Inflammatory macrophage treated with lipopolysaccharide for 4 hours (primary cell): ENCODE measurements around the gene ATF6B.
A peak's percentile ranks its signal among the peaks of the same experiment; 100 is the strongest.
"Not testable (repeated sequence)": the region's sequence is repeated elsewhere in the genome, so short reads cannot be mapped to it uniquely, and the experiment has no call there.

Experiments
- DNase-seq: peaks from one replicate; pipeline ENCODE4 v3.0.0-alpha.2; 2020

ATF6B gene

DNA sequence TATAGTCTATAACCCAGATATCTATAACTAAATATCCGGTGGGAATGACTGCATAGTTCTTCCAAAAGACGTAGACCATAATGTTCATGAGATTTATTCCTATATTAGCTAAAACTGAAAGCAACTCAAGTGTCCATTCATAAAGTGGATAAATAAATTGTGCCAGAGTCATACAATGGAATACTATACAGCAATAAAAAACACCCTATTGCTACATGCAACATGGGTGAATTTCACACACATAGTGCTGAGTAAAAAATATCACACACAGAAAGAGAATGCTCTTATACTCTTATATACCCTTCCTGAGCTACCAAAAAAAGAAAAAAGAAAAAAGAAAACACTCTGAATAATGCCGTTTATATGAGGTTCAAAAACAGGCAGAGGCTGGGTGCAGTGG, 25.8 kb downstream of the ATF6B start:
- DNase-seq, result no peak

DNA sequence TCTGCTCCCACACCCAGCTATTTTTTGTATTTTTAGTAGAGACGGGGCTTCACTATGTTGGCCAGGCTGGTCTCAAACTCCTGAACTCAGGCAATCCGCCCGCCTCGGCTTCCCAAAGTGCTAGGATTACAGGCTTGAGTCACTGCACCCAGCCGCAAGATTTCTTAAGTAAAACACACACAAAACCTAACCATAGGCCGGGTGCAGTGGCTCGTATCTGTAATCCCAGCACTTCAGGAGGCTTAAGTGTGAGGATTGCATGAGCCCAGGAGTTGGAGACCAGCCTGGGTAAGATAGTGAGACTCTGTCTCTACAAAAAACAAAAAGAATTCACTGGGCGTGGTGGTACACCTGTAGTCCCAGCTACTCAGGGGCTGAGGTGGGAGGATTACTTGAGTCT, 27.8 kb downstream of the ATF6B start:
- not testable (repeated sequence) for DNase-seq

DNA sequence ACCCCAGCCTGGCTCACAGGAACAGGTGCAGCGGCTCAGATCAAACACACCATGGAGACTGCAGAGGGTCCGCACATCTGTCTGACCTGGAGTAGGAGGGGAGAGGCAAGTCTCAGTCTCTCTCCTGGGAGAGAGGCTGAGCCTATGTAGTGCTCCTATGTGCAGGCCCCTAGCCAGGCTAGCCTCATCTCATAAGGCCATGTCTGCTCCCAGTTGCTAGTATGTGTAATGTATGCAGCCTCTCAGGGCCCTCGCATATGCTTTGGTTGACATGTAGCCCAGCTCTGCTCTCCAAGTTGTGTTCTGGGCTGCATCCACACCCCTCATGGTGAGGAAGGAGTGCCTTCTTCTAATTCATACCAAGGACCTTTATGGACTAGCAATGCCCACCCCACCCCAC, 30.7 kb downstream of the ATF6B start:
- DNase-seq, result no peak

GRCh38 chr6:32096394-32097258, 31.4 kb downstream of the ATF6B start:
- no peak for DNase-seq

- DNase-seq, result no peak
Observed at GRCh38 chr6:32096087-32096393, 32.0 kb downstream of the ATF6B start.

DNA sequence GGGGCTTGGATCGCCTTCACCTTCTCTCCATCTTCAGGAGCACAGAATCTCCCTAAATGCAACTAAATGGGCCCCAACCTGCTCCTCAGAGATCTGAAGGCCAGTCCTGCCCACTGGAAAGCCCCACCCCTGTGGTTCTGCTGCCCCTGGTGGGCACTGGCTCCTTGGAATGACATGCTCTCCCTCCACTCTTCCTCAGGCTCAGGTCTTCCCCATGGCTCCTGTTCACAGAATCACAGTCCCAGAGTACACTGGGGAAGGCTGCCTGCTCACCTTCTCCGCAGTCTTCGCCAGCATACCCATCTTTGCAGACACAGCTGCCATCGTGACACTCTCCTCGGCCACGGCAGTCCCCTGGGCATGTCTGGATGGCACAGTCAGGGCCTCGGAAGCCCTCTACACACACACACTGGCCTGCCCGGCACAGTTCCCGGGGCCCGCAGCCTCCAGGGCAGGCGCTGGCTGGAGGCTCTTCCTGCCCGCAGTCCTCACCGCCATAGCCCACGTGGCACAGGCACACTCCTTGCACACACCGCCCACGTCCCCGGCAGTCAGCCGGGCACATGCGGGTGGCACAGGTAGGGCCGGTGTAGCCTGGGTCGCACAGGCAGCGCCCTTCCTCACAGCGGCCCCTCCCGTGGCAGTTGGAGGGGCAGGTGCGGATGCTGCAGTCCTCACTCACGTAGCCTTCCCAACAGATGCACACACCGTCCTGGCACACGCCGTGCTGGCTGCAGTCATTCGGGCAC, 32.5 kb downstream of the ATF6B start:
- DNase-seq, result no peak

DNA sequence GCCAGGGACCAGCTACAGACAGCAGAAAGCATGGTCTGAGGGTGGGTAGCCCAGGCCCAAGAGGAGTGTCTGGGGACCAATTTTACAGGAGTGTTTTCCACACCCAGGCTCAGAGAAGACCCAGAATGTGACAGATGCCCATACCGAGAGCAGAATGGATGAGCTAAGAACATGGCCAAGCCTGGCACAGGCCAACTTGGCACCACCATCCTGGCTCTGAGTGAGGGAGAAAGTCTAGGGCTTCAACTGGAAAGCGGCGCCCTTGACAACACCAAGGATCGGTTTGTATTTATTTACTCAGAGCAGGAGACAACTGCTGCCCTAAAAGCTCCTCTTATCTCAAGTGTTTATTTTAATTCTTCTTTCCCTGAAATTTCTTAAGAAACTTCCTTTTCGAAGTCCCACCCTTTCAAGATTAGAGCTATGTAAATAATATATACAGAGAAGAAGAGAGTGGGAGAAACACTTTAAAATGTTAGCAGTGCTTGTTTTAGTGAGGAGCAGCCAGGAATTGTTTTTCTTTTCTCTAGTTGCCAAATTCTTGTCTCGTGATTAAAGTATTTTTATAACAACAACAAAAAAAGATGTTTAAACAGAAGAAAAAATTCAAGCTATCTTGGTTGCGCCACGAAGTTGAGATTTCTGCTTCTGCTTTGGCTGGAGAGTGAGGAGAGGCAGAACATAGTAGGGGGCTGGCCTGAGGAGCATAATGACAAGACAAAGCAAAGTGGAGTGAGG, 35.1 kb downstream of the ATF6B start:
- no peak for DNase-seq

DNA sequence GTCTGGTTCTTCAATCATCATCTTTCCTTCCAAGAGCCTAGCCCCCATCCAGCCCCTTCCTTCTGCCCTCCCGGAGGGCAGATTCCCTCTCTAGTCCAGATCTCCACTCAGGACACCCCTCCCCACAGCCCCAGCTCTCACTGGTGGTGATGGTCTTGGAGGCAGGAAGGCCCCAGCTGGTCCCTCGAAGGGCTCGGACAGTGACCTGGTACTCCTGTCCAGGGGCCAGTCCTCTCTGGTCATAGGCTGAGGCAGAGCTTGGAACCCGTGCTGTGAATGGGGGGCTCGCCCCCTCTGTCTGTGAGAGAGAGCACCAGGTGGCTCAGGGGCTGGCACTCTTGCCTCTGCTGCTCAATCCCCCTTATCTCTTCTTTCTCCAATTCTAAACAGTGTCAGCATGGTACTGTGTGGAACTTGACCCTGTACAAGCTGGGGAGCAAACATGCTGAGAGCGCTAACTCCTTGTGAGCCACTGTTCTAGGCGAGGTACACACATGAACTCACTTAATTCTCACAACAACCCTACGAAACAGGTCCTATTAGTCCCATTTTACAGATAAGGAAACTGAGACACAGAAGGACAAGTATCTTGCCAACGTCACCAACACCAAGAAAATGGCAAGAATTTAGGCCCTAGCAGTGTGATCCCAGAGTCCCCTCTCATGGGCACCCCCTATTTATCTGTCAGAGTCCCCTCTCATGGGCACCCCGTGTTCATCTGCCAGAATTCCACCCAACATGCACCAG, 38.8 kb downstream of the ATF6B start:
- DNase-seq, result no peak

DNA sequence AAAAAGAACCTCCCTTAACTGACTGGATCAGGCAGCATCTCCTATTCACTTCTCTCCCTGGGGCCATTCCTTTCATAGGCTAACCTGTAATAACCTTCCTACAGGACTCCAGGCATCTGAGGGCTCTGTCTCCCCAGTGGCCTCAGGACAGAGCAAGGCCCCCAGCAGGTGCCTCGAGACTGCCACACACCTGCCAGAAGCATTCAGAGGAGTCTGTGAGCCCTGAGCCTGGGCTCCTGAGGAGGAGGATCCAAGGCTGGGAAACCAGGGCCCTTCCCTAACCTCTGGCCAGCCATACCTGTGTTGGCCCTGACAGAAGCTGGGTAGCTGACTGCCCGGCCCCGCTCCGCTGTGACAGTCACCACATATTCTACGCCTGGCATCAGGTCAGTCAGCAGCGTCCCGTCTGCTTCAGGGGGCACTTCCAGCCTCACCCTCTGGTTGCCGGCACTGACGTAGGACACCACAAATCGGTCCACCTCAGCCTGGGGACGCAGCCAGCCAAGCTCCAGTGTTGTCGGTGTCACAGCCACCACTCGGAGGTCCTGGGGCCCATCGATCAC, 39.5 kb downstream of the ATF6B start:
- no peak for DNase-seq

DNA sequence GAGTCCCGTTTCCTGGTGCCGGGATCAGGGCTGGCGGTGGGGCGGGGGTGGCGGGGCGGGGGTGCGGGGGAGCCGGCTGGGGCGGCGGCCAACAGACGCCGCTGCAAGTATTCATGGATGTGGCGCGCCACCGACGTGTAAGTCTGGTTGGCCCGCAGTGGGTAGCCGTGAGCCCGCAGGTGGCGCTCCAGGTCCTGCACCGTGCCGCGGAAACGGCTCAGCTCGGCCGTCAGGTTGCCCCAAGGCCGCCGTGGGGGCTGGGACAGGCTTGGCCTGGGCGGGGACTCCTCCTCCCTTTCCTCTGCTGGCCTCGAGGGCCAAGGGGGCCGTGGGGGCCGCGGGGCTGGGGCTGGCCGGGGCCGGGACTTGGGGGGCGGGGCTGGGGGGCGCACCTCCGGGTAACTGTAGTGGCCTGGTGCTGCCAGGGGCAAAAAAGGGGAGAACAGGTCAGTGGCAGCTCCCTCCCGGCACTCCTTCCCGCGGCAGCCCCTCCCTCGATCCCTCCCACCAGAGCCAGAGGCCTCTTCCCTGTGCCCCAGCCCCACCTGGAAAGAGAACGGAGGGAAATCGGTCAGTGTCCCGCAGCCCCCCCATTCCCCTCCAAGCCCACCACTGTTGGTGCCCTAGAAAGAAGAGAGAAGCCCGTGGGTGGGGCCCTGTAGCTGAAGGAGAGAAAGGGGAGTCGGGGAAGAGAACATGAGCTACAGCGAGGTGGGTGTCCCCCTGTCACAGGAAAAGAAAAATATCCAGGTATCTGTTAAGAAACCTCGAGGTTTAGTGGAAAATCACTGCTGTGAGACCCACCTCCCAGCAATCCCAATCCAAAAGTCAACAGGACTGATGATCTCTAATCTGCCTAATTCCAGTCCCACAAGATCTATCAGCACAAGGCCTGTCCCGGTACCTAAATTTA, 40.2 kb downstream of the ATF6B start:
- DNase-seq, result peak; percentile 14

DNA sequence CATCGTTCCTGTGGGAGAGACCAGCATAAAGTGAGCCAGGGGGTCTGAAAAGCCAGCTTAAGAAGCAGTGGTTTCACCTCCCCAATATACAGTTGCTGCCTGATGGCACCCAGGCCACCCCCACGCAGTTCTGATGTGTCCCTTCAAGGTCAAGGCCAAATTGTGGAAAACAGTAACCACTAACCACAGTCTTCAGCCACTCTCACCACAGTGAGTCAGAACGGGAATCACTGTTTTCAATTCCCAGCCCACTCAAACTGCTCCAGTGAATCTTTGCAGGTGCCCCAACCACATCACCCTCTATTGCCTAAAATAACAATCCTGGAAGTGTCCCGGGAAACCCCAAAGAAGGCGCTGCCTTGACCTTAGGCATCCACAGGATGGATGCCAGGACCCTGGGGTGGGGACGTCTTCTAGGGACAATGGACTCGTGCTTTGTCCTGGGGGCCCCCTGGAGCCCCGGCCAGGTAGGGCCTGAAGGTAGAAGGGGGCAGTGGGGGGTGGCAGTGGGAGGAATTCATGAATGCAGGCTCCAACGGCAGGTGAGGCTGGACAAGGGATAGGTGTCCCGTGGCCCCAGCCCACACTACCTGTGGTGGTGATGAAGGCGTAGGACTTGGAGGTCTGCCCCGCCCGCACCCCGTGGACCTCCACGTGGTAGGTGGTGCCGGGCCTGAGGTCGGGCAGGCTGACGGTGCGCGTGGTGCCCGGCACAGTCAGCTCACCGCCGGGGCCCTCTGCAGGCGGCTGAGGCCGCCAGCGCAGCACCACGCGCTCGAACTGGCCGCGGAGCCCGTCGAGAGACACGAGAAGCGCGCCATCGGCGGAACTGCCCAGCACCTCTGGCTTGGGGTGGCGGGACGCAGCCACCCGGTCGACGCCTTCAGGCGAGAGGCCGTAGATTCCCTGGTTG, 41.1 kb downstream of the ATF6B start:
- DNase-seq, result peak; percentile 31

DNA sequence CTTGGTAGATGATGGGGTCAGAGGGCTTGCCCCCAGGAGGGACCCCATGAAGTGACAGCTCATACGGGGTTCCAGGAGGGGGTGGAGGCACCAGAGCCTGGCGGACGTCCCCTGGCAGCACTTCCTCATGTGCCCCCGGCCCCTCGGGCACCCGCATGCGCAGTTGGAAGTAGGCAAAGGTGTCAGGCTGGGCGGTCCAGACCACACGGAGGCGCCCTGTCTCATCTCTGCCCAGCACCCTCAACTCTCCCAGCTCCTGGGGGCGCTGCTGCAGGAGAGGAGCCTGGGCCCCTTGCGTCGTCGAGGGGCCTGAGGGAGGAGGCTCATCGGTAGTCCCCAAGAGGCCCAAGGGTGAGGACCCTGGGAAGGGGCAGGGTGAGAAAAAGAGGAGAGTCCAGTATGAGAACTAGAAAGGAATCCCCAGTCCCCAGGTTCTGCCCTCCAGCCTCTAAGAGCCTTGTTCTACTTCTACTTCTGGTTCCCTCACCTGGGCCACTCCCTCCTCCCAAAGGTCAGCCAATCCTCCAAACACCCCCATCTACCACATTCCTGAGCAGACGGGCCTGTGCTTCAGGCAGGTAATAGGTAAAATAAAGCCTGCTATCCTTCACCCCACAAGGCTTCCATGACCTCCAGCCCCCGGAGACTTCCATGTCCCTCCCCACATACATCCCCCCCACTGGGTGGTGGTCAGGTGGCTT, 42.1 kb downstream of the ATF6B start:
- DNase-seq, result no peak

- no peak for DNase-seq
Observed at GRCh38 chr6:32084780-32085179, 43.3 kb downstream of the ATF6B start.

- DNase-seq, result no peak
Observed at GRCh38 chr6:32083812-32084768, 44.0 kb downstream of the ATF6B start.

DNA sequence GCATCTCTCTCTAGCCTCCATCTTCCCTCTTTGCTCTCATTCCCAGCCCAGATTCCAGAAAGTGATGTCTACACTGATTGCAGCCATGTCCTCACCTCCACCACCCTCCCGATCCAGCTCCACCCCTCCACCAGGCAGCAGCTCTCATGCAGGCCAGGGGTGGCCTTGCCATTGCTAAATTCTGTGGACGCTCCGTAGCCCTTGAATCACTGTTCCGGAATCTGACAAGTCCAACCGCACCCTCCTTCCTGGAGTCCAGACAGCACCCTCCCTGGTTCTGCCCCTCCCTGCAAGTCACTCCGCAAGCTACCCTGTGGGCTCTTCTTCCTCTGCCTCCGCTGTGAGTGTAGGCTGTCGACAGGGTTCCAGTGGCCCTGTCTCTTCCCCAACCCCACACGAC, 45.1 kb downstream of the ATF6B start:
- DNase-seq, result no peak

- DNase-seq, result no peak
Observed at GRCh38 chr6:32082478-32082877, 45.6 kb downstream of the ATF6B start.

DNA sequence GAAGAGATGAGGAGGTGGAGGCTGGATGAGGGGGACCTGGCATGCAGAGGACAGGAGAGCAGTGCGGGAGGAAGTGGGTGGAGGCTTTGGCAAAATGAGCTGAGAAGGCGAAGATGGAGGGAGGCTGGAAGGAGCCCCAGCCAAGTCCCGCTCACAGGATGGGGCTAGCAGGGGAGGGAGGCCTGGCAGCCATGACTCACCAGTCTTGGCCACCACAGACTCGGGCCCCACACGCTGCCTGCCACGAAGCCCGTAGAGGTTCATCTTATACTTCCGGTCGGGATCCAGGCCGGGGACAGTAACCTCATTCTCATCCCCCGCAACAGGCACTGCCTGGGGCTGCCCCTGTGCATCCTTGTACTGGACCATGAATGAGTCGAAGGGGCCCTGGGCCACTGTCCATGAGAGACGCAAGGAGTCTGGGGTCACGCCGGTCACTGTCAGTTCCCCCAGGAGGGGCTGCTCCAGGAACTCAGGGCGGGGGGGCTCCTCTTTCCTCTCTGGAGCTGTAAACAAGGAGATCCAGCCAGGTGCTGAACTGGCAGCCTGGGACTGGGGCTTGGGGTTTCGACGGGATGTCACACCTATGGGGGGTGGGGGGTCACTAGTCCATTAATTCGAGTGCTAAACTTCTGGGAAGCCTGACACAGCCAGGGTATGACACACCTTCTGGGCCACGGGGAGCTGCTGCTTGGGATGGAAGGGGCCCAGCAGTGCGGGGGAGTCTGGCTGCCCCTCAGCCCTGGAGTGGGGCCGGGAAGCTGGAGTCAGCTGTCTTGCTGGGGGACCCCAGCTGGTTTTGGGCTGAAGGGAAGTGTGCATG, 46.7 kb downstream of the ATF6B start:
- no peak for DNase-seq
